GM12892 (cell line): ENCODE data around the gene SARM1.

Experiments
- POLR2A ChIP-seq: IDR thresholded peaks from 2 replicates; pipeline ENCODE4 v1.6.1; 2011; ENCODE audit warnings: low read depth, low read length, control low read depth
- TAF1 ChIP-seq: IDR thresholded peaks from 2 replicates; pipeline ENCODE4 v1.6.1; 2011; ENCODE audit warnings: low read depth, mild to moderate bottlenecking, control low read depth, low read length, borderline replicate concordance

GRCh38 chr17:28388106-28388505 is 16.6 kb downstream of the SARM1 start:
- TF ChIP-seq POLR2A (no peak), TAF1 (no peak)
